OCI-LY1 (cell line): Measurements from ENCODE around the gene LYRM2.

ENCODE experiments used
- CTCF ChIP-seq: fragments of 200-600 bp; sonication (generic), shearing (Covaris generic); IDR thresholded peaks from 2 replicates; pipeline ENCODE4 v1.5.1; 2017; ENCODE audit warnings: mild to moderate bottlenecking, antibody characterized with exemption, low read length, moderate library complexity, mixed read lengths
- EZH2 ChIP-seq: fragments of 200-600 bp; sonication (generic), shearing (Covaris generic); IDR thresholded peaks from 2 replicates; pipeline ENCODE4 v1.8.0; 2017; ENCODE audit warnings: borderline replicate concordance, mixed run types, mild to moderate bottlenecking, antibody characterized with exemption, low read length, moderate library complexity, mixed read lengths

GRCh38 chr6:89585154-89585553, 53.4 kb downstream of the LYRM2 start:
- no peak for TF ChIP-seq CTCF
- TF ChIP-seq EZH2: no peak
